Esophagus muscularis mucosa (tissue), 4 donors: ENCODE measurements around the gene TLE3.

Source experiments
- CTCF ChIP-seq, 3 experiments: fragments of 200-600 bp in 2 of 3; fragments of 450-650 bp in 1 of 3; sonication (generic) in 2 of 3; IDR thresholded peaks; one replicate each; pipeline ENCODE4 v1.5.1; 2017 to 2019; ENCODE audit warnings: antibody characterized with exemption in 3 of 3, mild to moderate bottlenecking in 2 of 3, moderate library complexity in 1 of 3
- EP300 ChIP-seq: sonication (generic); formaldehyde crosslinking; IDR thresholded peaks from one replicate; pipeline ENCODE4 v1.6.1; 2017; ENCODE audit warnings: antibody characterized with exemption
- POLR2A ChIP-seq: fragments of 450-650 bp; IDR thresholded peaks from one replicate; pipeline ENCODE4 v1.6.1; 2017; ENCODE audit warnings: antibody characterized with exemption, moderate library complexity, mild to moderate bottlenecking, low read depth
- POLR2AphosphoS5 ChIP-seq, 2 donors: sonication (generic); formaldehyde crosslinking; IDR thresholded peaks; one replicate each; pipeline ENCODE4 v1.6.1; 2017; ENCODE audit warnings: antibody characterized with exemption in 2 of 2

GRCh38 chr15:70042553-70043214 is 55.0 kb downstream of the TLE3 start:
- no peak for TF ChIP-seq POLR2A
- no peak for TF ChIP-seq CTCF (IDR thresholded peaks at IDR 0.05)
- no peak for TF ChIP-seq POLR2AphosphoS5 (IDR thresholded peaks at IDR 0.05)
- TF ChIP-seq EP300: no peak
